Pulmonary artery endothelial cell (primary cell): ENCODE measurements around the gene GPR148. TPM values are rescaled to one million over a fixed set of nuclear protein-coding genes. Genes with fewer than 3 reads are reported as not detected.

Experiments used
- DNase-seq: peaks from one replicate; pipeline ENCODE4 v3.0.0-alpha.2; 2011; ENCODE audit warnings: low read depth, low spot score
- total RNA-seq: library from RNA; depleted of rRNA; stranded (reverse); fragments of >200 nt; gene quantifications from 2 replicates; pipeline ENCODE4 v1.2.3, GENCODE V29; 2014

The GPR148 gene
- total RNA-seq, 1 donor from 2014 or later, result not detected

DNA sequence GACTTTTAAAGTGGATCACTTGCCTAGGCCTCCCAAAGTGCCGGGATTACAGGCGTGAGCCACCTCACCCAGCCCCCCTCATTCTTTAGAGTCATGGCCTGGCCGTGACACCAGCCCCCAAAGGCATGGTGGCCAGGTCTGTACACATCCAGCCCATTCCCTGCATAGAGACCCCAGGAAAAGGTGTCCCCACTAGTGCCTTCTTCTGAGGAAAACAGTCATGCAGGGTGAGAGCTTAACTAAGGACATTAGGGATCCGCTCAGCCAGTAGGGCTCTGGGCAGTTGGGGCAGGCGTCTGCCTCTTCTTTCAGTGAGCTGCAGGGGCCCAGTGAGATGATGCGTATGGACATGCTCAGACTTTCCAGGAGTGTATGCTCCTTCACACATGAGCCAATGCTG is 20.8 kb downstream of the GPR148 start:
- DNase-seq, result no peak

DNA sequence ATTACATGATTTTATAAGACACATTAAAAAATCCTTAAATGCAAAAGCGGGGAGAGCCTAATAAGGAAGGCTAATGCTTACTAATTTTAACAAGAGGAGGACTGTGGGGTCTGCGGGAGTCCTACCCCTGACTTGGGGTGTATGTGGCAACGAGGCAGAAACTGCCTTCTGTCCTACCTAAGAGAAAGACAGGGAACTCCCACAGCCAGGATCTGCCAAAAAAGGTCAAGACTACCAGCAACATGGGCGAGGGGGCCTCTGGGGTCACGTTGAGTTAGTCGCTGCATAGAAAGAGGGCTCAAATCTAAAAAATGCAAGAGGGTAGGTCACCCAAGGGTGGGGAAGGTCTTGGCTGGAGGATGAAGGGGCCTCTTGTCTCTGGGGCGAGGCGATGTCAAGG is 25.9 kb downstream of the GPR148 start:
- DNase-seq, result no peak

DNA sequence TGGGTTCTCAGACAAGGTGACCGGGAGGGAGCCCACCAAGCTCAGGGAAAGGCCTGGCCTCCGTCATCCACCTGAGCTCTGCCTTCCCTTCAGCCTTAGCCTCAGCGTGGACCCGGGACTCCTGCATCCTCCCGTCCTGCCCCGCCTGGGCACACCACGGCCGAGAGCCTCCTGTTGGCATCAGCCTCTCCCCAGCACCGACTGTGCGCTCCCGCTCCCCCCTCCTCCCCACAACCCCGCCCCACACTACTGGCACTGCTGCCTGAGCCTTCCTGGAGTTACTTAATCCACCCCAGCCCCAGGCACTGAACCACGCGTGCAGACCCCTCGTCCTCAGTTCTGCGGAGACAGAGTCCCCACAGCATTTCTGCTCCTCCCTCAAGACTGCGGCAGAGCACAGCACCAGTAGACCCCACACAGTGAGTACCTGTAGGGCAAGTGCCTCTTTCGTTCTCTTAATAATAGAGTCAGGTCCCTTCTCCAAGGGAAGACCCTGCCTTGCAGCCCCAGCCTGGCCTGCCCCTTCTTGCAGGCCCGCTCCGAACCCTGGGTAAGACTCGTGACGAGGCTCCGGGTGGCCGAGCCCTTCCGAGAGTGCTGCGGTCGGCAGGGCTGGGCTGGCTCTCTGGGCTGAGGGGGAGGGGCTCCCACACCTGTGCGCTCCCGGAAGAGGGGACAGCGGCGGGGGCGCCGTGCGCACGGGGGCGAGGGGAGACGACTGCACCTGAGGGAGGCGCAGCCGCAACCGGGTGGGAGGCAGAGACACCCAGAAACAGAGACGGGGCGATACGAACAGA is 26.6 kb downstream of the GPR148 start, which contains the start of gene AMER3:
Gene AMER3, plus strand, starts transcription at position 285 of the 797 bp plus-strand sequence. CDS start 6,533 bp downstream, outside the sequence.
- DNase-seq, result no peak

DNA sequence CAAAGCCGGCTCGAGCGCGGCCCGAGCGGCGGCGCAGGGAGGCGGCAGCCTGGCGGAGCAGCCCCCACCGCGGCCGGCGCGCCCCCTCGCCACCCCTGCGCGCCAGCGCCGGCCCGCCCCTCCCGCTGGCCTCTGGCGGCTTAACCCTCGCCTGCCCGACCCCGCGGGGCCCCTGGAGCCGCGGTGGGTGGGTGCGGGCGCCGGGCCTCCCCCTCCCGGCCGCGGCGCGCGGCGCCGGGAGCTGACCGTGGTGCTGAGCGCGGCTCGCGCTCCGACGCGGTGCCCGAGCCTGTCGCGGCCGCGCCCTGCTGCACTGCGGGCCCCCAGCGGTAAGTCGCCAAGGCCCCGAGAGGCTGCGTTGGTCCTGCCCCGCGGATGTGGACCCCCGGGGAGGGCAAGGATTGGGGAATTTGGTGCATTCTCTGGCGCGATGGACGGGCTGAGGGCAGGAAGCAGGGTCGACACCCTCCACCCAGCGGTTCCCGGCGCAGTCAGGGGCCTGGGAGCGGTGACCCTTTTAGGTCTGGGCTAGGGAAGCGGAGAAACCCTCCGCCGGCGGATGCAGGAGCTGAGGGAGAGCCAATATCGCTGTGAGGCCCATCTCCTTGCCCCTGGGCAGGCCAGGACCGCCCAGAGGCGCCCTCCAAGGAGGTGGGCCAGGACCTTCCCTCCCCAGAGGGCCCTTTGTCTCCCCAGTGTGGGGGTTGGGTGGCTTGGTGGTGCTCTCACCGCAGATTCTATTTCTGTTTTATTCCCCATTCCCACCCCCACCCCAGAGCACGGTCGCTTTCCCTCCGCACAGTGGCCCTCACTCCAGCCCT is 27.4 kb downstream of the GPR148 start:
- DNase-seq, result no peak

DNA sequence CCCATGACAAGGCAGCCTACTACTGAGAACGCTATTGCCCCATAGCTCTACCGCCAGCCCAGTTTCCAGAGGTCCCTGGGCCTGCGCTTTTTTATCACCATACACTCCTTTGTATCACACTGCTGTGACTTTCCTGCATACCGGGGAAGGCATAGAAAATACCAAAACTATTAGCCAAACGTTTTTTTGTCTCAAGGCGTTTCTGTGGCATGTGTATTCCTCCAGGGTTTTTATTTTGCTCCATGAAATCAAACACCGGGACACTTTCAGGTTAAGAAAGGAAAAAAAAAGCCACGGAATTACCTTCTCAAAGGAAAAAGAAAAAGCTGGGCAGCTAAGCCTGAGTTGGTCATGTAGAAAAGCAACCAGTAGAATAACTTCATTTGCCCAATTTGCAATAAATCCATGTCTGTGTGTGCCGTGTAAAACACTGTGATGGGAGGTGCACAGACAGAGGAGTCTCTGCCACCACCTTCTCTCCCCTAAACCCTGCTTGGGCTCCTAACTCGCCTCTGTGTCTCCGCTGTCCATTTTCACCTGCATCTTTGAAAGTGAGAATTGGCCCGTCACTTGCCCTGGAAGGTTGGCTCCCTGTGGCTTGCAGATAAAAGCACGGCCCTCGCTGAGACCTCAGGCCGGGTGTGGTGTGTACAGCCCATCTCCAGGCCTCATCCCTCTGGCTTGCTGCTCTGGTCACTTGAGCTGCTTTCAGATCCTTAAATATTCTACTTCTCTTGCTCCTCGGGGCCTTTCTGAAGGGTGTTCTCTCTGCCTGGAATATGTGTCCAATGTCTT is 28.2 kb downstream of the GPR148 start:
- DNase-seq, result no peak

DNA sequence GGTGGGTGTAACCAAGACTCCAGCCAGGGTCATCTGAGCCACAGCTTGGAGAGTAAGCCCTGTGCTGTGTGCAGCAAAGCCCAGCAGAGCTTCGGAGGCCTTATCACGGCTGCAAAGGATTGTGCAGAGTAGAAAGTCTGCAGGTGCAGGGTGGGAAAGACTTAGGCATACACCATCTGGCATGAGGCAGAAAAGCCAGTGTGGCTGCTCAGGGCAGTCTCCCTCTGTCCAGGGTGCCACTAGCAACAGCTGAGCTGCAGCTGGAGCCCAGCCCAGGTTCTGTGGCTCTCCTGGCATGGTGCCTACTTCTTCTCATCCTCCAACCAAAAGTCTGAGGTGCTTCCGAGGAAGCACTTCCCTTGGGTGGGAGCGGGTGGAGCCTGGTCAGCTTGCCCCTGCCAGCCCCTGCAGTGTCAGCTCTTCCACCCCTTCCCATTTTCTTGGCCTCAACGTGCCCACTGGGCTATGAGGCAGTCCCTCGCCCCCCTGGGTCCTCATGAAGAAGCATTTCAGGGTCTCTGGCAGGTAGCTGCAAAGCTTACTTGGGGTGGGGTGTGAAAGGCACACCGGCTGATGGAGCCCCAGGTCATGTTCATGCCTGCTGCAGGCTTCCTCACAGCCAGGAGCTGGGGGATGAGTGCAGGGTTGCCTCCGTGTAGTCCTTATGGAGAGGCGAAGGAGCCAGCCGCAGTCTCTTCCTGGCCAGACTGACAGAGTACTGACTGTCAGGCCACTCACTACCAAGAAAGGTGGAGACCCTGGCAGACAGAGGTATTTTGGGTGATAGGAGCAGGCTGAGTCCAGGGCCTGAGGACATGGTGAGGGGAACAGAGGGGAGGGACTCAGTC is 31.3 kb downstream of the GPR148 start:
- DNase-seq, result no peak

DNA sequence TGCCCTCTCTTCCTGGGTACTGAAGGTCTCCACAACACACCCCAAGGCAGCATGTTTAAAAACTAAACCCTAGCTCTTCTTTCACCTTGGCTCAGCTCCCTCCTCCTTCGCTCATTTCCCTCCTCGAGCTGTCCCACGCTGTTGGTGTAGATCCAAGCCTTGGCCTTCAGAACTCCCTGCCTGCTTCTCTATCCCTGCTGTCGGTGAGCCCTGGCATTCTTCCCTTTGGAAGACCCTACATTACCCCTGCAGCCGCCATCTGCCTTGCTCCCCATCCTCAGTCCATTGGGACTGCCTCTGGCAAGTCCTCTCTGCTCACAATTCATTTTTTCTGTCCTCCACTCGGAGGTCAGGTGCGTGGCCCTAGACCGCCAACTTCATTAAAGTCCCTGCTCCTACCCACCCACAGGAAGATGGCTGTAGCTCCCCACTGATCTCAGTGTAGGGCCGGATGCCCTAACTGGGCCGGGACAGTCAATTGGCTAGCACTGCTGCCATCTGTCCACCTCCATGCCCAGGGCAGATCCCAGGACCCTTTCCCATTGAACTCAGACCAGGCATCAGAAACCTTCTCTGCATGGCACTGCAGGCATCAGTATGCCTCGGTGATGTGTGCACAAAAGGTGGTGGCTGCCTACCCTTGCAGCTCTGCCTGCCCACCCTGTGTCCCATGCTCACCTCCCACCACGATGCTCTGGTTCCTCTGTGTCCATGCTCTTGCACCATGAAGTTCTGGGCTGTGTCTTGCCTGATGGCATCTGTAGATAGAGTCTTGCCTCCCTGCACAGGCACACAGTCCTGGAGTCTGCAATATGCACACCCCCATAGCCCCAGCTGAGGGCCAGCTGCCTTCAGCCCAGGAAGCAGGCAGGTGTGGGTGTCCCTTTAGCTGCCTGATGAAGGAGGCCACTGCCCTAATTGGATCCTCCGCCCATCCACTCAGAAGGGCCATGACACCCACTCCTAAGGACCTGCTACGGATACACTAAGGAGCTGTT is 32.2 kb downstream of the GPR148 start:
- DNase-seq, result no peak

DNA sequence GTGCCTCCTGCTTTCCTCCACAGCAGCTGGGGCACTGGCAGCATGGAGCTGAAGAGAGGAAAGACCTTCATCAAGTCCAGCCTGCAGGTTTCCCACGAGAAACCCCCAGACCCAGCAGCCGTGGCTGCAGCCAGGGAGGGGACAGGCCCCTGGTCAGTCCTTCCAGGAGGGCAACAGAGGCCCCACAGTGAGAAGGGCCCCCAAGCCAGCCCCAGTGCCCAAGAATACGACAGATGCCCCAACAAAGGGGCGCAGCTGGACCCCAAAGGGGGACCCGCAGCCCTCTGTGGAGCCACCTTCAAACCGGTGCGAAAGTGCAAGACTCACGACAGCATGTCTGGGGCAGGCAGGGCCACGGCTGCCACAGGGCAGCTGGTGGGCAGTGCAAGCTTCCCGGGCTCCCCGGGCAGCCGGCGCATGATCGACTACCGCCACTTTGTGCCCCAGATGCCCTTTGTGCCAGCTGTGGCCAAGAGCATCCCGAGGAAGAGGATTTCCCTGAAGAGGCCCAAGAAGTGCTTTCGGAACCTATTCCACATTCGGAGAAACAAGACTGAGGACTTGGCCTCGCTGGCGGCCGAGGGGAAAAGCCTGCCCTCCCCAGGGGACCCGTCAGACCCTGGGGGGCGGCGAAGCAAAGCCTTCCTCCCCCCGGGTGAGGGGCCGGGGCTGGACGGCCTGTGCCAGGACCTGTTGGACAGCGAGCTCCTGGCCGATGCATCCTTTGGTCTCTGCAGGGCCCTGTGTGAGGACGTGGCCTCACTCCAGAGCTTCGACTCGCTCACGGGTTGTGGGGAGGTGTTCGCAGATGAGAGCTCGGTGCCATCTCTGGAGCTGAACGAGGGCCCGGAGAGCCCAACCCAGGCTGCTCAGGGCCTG is 33.4 kb downstream of the GPR148 start:
- no peak for DNase-seq

DNA sequence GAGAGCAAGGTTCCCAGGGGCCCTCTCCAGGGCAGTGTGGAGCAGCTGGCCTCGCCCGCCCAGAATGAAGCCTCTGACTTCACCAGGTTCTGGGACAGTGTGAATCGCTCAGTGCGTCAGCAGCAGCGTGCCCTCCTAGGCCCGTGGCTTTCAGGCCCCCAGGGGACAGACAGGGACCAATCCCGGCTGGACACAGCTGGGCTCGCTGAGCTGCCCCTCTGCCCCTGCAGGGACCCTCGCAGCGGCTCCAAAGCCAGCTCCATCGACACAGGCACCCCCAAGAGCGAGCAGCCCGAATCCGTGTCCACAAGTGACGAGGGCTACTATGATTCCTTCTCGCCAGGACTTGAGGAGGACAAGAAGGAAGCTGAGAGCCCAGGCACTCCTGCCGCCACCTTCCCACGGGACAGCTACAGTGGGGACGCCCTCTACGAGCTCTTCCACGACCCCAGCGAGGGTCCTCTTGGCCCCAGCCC is 34.1 kb downstream of the GPR148 start:
- no peak for DNase-seq

DNA sequence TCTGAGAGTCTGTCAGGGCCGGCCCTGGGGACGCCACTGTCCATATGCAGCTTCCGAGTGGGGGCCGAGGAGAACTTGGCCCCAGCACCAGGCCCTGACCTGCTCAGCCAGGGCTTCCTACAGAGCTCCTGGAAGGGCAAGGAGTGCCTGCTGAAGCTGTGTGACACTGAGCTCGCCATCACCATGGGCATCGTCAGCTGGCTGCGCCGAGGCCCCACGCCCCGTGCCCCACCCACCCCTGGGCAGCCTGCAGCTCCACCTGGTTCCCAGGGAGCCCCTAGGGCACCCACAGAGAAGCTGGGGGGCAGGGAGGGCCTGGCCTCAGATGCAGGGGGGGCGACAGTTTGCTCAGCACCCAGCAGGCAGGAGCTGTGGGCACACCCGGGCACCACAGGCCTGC is 34.5 kb downstream of the GPR148 start:
- DNase-seq, result no peak

DNA sequence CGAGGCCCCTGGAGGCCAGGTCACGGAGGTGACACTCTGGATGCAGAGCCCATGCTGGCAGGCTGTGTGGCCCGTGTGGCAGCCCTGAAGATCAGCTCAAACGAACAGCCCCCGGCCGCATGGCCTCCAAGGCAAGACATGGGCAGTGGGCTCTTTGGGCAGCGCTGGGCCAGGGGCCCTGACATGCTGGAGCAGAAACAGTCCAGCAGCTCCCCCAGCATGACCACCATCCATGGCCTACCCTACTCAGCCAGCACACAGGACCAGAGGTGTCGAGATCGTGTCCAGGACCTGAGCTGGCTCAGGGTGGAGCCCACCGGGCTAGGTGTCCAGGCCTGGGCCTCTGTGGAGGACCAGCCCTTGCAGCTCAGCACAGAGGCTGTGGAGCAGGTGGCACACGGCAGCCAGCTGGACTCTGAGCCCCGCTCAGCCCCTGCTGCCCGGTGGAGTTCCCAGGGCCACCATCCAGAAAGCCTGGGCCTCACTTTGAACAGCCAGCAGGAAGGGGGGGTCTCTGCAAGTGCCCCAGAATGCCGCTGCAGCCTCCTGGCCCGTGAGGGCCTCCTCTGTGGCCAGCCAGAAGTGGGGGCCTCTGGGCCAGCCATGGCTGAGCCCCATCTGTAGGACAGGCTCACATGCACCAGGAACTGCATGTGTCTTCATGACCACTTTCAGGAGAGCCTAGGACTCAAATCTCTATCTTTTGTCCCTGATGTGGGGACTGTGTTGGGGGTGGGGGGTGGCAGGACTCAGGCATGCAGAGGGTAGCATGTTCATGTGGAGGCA is 35.4 kb downstream of the GPR148 start:
- no peak for DNase-seq

DNA sequence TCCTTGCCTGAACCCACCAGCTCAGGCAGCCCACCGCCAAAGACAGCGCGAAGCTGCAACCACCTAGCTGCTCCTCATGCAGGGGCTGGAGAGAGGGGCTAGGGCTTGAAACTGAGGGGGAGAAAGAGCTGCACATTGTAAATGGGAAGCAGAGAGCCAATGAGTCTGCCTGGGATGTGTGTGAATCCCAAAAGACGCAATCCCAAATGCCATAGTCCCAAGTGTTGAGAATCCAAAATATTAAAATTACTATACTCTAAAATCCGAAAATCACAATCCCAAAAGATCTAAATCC is 35.9 kb downstream of the GPR148 start:
- DNase-seq, result no peak

DNA sequence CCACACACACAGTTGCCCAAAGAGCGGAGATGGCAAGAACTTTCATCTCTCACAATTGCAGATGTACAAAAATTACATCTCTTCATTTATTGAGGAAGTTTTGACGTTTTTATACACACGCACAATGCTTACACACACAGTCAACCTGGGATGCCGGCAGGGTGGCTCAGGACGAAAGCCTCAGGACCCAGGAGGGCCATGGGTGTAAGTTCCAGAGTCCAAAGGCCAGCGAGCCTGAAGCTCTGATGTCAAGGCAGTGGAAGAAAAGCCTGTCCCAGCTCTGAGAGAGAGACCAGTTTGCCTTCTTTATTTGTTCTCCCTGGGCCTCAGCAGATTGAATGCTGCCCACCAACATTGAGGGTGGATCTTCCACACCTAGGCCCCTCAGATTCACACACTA is 36.6 kb downstream of the GPR148 start:
- no peak for DNase-seq

DNA sequence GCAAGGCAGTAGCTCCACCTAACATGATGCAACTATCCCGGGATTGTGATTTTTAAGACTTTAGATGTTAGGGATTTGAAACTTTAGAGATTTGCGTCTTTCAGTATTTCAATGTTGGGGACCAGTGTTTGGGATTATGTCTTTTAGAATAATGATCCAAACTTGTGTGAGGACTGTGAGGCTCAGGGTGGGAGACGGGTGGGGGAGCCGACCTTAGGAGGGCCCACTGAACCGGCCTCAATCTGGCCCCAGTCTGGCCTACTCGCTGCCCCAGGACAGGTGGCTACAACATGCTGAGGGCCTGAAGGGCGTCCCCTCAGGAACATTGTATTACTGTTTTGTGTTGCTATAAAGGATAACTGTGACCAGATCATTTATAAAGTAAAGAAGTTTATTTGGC is 37.2 kb downstream of the GPR148 start:
- DNase-seq, result no peak

DNA sequence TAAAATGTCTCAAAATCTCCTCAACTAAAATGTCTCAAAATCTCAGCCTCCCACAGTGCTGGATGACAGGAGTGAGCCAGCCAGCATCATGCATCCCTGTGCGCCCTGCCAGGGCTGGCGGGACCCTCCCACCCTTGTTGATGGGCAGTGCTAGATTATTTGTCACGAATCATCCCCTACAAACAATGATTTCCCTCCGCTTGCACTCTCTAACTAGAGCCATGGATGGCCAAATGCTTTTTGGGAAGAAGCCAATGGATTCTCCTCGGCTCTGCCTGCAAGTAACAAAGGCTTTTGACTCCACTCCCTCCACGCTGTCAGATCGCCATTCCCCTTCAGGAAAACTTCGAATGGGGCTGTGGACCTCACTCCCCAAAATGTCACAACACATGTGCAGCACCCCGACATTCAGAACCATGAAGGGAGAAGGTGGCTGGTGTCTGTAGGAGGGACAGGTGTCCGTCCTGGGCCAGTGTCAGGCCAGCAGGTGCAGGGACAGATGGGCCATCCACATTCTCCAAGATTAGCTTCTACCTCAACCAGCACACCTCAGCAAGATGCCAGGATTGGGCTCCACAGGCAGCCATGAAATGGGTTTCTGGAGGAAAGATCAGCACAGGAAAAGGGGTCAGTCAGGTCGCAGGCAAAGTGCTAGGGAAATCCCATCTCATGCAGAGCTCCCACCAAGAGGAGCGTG is 38.0 kb downstream of the GPR148 start:
- no peak for DNase-seq

DNA sequence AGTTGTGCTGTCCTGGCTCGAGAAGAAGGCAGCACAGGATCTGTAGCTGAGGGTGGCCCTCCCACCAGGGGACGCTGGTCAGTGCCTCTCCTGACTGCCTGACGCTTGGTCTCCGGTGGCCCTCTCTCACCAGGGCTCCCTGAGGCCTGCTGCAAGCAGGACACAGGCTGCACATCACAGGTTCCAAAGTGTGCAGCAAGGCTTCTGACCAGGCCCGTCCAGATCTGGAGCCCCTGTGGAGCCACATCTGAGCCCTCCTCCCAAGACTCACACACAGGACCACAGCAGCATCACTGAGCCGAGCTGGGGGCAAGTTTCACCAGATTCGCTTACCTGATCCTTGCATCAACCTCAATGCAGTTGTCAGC is 38.5 kb downstream of the GPR148 start:
- DNase-seq, result no peak

DNA sequence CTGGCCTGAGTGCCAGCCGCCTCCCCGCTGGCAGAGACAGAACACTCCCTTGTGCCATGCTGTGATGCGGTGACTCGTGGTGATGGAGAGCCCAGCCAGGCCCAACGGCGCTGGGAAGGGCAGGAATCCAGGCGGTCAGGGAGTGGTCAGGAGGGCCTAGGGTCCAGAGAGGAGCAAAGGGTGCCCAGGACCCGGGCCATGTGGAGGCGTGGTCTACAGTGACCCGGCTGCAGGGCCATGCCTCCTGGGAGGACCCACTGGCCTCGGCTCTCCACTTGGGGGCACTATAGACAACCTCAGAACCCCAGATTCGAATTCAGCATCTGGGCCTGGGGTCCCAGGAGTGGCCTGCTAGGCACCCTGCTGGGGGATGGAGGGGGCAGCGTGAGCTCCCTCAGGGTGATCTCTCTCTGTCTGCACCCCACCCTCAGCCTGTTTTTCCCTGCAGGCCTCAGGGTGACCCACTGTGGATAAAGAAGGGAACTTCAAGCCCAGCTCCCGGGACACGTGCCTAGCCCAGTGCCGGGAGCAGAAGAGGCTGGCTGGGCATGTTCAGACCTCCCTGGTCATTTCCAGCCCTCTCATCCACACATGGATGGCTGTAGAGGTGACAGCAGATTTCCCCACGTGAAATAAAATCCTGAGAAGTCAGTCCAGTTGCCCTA is 39.5 kb downstream of the GPR148 start:
- DNase-seq, result no peak
